Endodermal cell (in vitro differentiated cells): ENCODE results near the gene TMEM59. TPM values are rescaled to one million over a fixed set of nuclear protein-coding genes. Genes with fewer than 3 reads are reported as not detected.

Source experiments
- DNase-seq: peaks from one replicate; pipeline ENCODE4 v3.0.0-alpha.2; 2017
- H3K27ac ChIP-seq: 2 replicates; pipeline ENCODE4 v1.5.1; 2013; ENCODE audit warnings: mild to moderate bottlenecking, low read depth, low read length, moderate library complexity
- H3K27me3 ChIP-seq: 2 replicates; pipeline ENCODE4 v1.6.1; 2013; ENCODE audit warnings: mild to moderate bottlenecking, low read length, moderate library complexity; ENCODE audit not compliant: insufficient read depth, control insufficient read depth, poor library complexity, severe bottlenecking
- H3K36me3 ChIP-seq: 2 replicates; pipeline ENCODE4 v1.7.0; 2013; ENCODE audit warnings: mild to moderate bottlenecking, low read length, moderate library complexity; ENCODE audit not compliant: control insufficient read depth, insufficient read depth
- H3K4me1 ChIP-seq: one replicate; pipeline ENCODE4 v1.7.0; 2013; ENCODE audit warnings: low read length; ENCODE audit not compliant: control insufficient read depth, insufficient read depth
- H3K4me3 ChIP-seq: 2 replicates; pipeline ENCODE4 v1.5.1; 2013; ENCODE audit warnings: mild to moderate bottlenecking, low read length, moderate library complexity
- H3K9ac ChIP-seq: 2 replicates; pipeline ENCODE4 v1.6.1; 2013; ENCODE audit warnings: mild to moderate bottlenecking, low read length, moderate library complexity; ENCODE audit not compliant: poor library complexity, severe bottlenecking; ENCODE audit errors: extremely low read depth
- H3K9me3 ChIP-seq: 2 replicates; pipeline ENCODE4 v1.6.1; 2013; ENCODE audit warnings: mild to moderate bottlenecking, low read length, moderate library complexity; ENCODE audit not compliant: control insufficient read depth
- H3K27ac Mint-ChIP-seq: 2 replicates; pipeline ENCODE4 v1.8.0; 2020; ENCODE audit warnings: mixed read lengths
- H3K27me3 Mint-ChIP-seq: 2 replicates; pipeline ENCODE4 v1.8.0; 2021; ENCODE audit warnings: mild to moderate bottlenecking, mixed read lengths; ENCODE audit not compliant: insufficient read depth
- H3K36me3 Mint-ChIP-seq: 2 replicates; pipeline ENCODE4 v1.8.0; 2020; ENCODE audit warnings: low read depth, mixed read lengths
- H3K4me1 Mint-ChIP-seq: 2 replicates; pipeline ENCODE4 v1.8.0; 2020; ENCODE audit warnings: mixed read lengths
- H3K4me3 Mint-ChIP-seq: 2 replicates; pipeline ENCODE4 v1.8.0; 2020; ENCODE audit warnings: mild to moderate bottlenecking, moderate library complexity, mixed read lengths
- H3K9me3 Mint-ChIP-seq: 2 replicates; pipeline ENCODE4 v1.8.0; 2020; ENCODE audit warnings: mild to moderate bottlenecking, mixed read lengths
- CTCF ChIP-seq: fragments of 200-600 bp; sonication (generic); conservative IDR thresholded peaks from 2 replicates; pipeline ENCODE4 v1.5.0; 2021; ENCODE audit warnings: antibody characterized with exemption, mild to moderate bottlenecking
- WGBS, 2 experiments: methylation state at CpG; one replicate each; pipeline versions ENCODE4 v1.1.5 to v1.1.7; 2013; ENCODE audit warnings: missing lambda C conversion rate in 2 of 2, mixed read lengths in 1 of 2; ENCODE audit not compliant: insufficient coverage in 1 of 2, insufficient read length in 1 of 2; 5-methylcytosine and 5-hydroxymethylcytosine counted together
- total RNA-seq, 2 donors: library from RNA; stranded (reverse); fragmentation: NEBNext Ultra II Directional in 1 of 2; extraction: Animal tissue kit (Norgen Biotek cat#: 25700) in 1 of 2; gene quantifications; 2 replicates in 1 of 2; 3 replicates in 1 of 2; pipeline ENCODE4 v1.2.1, GENCODE V29; 2021

The TMEM59 gene
- total RNA-seq, 2 donors from 2014 or later: 99.6 to 112 TPM

- Histone ChIP-seq H3K4me3 (no peak overlapping the region), H3K9me3 (no peaks in the 10 kb centered on the region), H3K36me3 (no peaks in the 10 kb centered on the region), H3K9ac (no peak overlapping the region), H3K4me1 (no peaks in the 10 kb centered on the region), H3K27ac (no peak overlapping the region), H3K27me3 (peaks cover 5% of the 10 kb centered on the region)
- Mint-ChIP-seq H3K9me3 (no peaks in the 10 kb centered on the region), H3K36me3 (no peaks in the 10 kb centered on the region), H3K4me3 (no peak overlapping the region), H3K4me1 (peaks cover 12% of the 10 kb centered on the region), H3K27me3 (peaks cover 4% of the 10 kb centered on the region), H3K27ac (no peak overlapping the region)
- no peak for TF ChIP-seq CTCF
- WGBS, 2 experiments: 93 to 95% methylated on average over 8 to 9 of the region's 9 CpGs
- DNase-seq: peak; percentile 38
Observed at GRCh38 chr1:54012008-54012325, 41.0 kb downstream of the TMEM59 start.

GRCh38 chr1:54011316-54012007 is 41.5 kb downstream of the TMEM59 start:
- H3K4me3 Mint-ChIP-seq: no peak overlapping the region
- no peak overlapping the region for H3K4me3 ChIP-seq
- no peaks in the 10 kb centered on the region for H3K36me3 ChIP-seq
- H3K27me3 Mint-ChIP-seq: peaks cover 4% of the 10 kb centered on the region
- 90 to 95% methylated on average over 8 to 9 of the region's 9 CpGs for WGBS, 2 experiments
- H3K9me3 Mint-ChIP-seq: no peaks in the 10 kb centered on the region
- no peaks in the 10 kb centered on the region for H3K9me3 ChIP-seq
- TF ChIP-seq CTCF: no peak
- no peaks in the 10 kb centered on the region for H3K4me1 ChIP-seq
- DNase-seq: peak; percentile 32
- H3K9ac ChIP-seq: no peak overlapping the region
- H3K27ac Mint-ChIP-seq: no peak overlapping the region
- H3K27me3 ChIP-seq: peaks cover 5% of the 10 kb centered on the region
- peaks cover 9% of the 10 kb centered on the region for H3K4me1 Mint-ChIP-seq
- no peaks in the 10 kb centered on the region for H3K36me3 Mint-ChIP-seq
- no peak overlapping the region for H3K27ac ChIP-seq

GRCh38 chr1:54010415-54011117 is 42.4 kb downstream of the TMEM59 start:
- H3K27ac ChIP-seq: no peak overlapping the region
- Mint-ChIP-seq H3K36me3 (no peaks in the 10 kb centered on the region), H3K4me1 (peaks cover 2% of the 10 kb centered on the region), H3K27ac (peak overlapping the region; percentile 37), H3K27me3 (peaks cover 4% of the 10 kb centered on the region), H3K4me3 (no peak overlapping the region), H3K9me3 (peaks cover 5% of the 10 kb centered on the region)
- H3K36me3 ChIP-seq: no peaks in the 10 kb centered on the region
- peaks cover 5% of the 10 kb centered on the region for H3K27me3 ChIP-seq
- no peak overlapping the region for H3K9ac ChIP-seq
- H3K9me3 ChIP-seq: peaks cover 3% of the 10 kb centered on the region
- H3K4me1 ChIP-seq: no peaks in the 10 kb centered on the region
- TF ChIP-seq CTCF: no peak
- 82 to 88% methylated on average over 3 to 5 of the region's 5 CpGs for WGBS, 2 experiments
- DNase-seq: peak; percentile 17
- no peak overlapping the region for H3K4me3 ChIP-seq
